ENCODE measurements around the gene MCTP2.
A peak's percentile ranks its signal among the peaks of the same experiment; 100 is the strongest.

The MCTP2 gene

GRCh38 chr15:94327356-94327936, 96.1 kb downstream of the MCTP2 start:
- in situ Hi-C loops (cut with HindIII; ENCODE audit: low sequenced_read_pairs) = no loop called here
- DNase-seq (ENCODE audit: low read depth, low spot score) = peak; percentile 47

DNA sequence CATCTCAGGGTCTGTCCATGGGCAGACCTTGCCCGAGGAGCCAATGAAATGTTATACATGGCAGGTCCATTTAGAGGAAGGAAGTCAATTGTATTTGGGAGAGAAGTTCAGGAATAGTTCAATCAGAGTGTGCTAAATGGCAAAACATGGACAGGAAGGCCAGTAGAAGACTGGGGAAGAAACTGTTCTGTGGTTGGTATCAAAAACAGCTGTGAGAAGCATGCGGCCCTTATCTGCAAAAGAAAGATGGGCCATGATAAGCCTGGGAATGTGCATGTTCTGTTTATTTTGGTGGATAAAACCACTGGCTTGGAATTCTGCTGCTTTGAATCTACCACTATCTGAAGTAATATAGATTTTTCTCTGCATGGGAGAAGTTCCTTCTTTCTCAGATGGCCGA, 100.4 kb downstream of the MCTP2 start:
- no peak for TF ChIP-seq CTCF (IDR thresholded peaks at IDR 0.05; ENCODE audit: low read depth, low read length)
- DNase-seq (ENCODE audit: low read depth, low spot score) = no peak
- in situ Hi-C loops (cut with HindIII; ENCODE audit: low sequenced_read_pairs) = no loop called here
- no peak overlapping the region for H3K4me3 ChIP-seq (ENCODE audit: low read depth, low read length)

More at GRCh38 chr15:94327356-94327936, 96.1 kb downstream of the MCTP2 start:
- TF ChIP-seq CTCF (IDR thresholded peaks at IDR 0.05; ENCODE audit: low read depth, low read length) = peak; percentile 72
- H3K4me3 ChIP-seq (ENCODE audit: low read depth, low read length) = no peak overlapping the region

GRCh38 chr15:94335616-94336015, 104.3 kb downstream of the MCTP2 start:
- H3K4me3 ChIP-seq (ENCODE audit: low read depth, low read length) = no peak overlapping the region
- TF ChIP-seq CTCF (IDR thresholded peaks at IDR 0.05; ENCODE audit: low read depth, low read length) = no peak
- in situ Hi-C loops (cut with HindIII; ENCODE audit: low sequenced_read_pairs) = no loop called here
- no peak for DNase-seq (ENCODE audit: low read depth, low spot score)

- in situ Hi-C loops (cut with HindIII; ENCODE audit: low sequenced_read_pairs) = no loop called here
- no peak for DNase-seq (ENCODE audit: low read depth, low spot score)
- TF ChIP-seq CTCF (IDR thresholded peaks at IDR 0.05; ENCODE audit: low read depth, low read length) = no peak
- no peak overlapping the region for H3K4me3 ChIP-seq (ENCODE audit: low read depth, low read length)
Observed at GRCh38 chr15:94336817-94337467, 105.6 kb downstream of the MCTP2 start.

- in situ Hi-C loops (cut with HindIII; ENCODE audit: low sequenced_read_pairs) = no loop called here
- no peak for TF ChIP-seq CTCF (IDR thresholded peaks at IDR 0.05; ENCODE audit: low read depth, low read length)
- H3K4me3 ChIP-seq (ENCODE audit: low read depth, low read length) = no peak overlapping the region
- DNase-seq (ENCODE audit: low read depth, low spot score) = no peak
Observed at GRCh38 chr15:94338243-94338846, 107.0 kb downstream of the MCTP2 start.

- peak; percentile 6 for TF ChIP-seq CTCF (IDR thresholded peaks at IDR 0.05; ENCODE audit: low read depth, low read length)
- DNase-seq (ENCODE audit: low read depth, low spot score) = no peak
- H3K4me3 ChIP-seq (ENCODE audit: low read depth, low read length) = no peak overlapping the region
- in situ Hi-C loops (cut with HindIII; ENCODE audit: low sequenced_read_pairs) = no loop called here
Observed at GRCh38 chr15:94346282-94346681, 114.9 kb downstream of the MCTP2 start.

All from astrocyte of the spinal cord (primary cell).